ENCODE measurements around the gene SMIM21.

SMIM21 gene

DNA sequence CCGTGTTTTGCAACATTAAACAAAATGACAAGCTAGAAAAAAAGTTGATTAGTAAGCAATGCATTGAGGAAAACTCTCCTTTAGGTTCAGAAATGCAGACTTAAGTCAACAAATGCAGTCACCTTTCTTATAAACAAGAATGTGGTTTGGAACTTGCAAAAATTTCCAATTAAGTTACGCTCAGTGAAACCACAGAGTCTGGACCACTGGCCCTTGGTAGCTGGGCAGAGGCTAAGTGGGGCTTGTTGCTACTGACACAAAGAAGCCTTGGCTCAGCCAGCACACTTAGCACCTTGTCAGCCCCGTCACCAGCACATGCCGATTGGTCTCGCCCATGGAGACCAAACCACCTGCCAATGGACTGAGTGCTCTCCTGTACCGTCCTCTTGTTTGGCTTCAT, 53.0 kb downstream of the SMIM21 start:
- no peak for DNase-seq

DNA sequence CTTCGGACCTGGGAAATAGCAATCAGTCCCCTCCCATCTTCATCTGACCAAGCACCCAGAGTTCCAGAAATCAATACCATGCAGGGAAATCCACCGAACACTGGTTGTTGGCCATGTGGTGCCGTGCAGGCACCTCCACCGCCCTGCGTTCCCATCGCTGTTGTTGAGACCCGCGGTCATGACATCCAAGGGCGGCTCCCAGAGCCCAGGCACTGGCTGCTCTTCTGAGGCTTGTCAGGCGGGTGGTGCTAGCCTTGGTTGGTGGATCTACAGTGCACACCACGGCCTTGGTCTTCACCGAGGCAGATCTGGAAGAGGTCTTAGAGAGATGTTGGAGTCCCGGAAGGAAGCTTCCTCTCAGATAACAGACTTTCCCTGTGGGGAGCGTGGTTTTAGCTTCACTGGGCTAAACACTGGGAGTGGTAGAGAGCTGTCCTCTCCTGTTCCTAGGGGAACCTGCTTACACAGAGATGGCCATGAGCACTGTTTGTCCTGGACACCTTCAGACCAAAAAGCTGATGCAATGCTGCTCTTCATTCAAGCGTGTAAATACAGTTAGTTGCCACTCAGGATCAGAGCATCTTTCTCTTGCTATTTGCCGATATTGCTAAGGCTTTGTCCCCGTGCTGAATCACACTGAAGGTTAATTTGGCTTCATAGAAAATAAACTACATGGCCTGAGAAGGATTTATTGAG, 58.3 kb downstream of the SMIM21 start:
- no peak for DNase-seq

DNA sequence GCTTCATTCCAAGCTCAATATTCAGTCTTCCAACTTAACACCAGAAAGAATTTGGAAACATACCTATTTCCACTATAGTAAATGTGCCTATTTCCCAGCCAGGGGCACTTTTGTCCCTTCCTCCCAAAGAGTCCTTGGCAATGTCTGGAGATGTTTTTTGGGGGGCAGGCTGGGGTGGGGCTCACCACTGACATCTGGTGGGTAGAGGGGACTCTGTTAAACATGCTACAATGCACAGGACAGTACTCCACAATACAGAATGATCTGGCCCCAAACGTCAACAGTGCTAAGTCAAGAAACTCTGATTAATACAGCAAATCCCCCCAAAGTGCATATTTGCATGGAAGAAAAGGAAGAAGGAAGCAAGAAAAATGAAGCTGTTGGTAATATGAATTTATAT, 61.7 kb downstream of the SMIM21 start:
- DNase-seq: no peak

- no peak for DNase-seq
Measured at GRCh38 chr18:75365254-75365629, 62.3 kb downstream of the SMIM21 start.

GRCh38 chr18:75364512-75365253, 62.8 kb downstream of the SMIM21 start:
- DNase-seq: no peak

DNA sequence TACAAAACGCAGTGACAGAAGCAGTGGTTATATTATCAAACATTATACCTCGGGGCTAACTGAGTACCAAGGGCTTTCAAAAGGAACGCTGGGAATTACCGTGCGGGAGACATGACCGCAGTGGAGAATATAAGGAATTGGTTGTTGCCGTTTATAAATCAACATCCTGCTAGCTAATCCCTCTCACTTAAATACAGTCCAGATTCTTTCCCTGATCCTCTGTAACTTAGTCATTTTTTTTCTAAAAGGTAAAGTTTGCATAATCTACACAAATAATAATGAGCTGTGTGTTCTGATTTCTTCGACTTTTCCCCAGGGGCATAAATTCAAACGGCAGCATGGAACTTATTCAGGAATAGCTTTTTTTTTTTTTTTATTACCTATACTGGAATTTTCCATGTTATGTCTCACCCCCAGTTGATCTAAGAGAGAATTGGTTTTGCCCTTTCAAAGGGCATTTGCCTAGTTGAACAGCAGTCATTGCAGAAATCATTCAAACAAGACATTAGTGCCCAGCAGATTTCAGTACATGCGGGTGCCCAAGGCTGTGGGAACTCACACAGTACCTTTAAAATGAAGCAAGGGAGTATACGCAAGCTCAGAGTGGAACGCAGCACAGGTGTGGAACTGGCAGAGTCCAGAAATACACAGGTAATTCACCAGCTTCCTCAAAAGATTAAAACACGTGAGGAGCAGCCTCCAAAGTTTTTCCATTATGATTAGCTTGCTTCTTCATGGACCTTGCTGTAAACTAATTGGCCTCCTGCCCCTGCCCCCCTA, 63.9 kb downstream of the SMIM21 start:
- no peak for DNase-seq

DNA sequence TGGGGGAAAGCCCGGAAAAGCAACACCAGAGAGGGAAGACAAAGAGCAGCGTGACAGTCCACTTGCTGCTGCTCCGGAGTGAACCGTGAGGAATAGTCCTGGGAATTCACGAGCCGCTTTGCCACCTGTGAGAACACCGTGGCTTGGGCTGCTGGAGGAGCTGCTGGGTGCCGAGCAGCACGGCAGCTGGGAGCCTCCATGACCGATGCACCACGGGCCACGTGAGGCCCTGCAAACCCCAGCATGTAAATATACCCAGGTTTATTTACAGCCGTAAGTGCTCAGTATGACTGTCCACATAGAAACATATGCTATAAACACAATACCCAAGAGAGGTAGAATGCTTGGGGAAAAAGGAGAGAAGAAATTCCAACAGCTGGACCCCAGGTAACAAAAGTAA, 65.1 kb downstream of the SMIM21 start:
- DNase-seq: no peak

DNA sequence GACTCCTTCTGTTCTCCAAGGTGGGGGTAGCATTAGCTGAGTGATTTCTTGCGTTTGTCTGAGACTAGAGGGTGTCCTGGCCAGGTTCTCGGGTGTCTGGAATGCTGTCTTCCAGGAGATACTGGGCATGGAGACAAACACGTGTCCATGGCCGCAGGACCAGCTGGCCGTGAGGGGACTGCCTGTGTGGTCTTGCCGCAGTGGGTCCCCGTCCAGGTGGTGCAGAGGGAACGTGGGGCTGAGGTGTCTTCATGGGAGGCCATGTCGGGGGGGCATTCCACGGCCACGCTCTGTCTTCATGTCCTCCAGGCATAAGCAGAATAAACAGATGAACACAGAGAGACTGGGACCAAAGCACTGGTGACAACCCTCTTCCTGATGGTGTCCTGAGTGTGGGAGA, 66.6 kb downstream of the SMIM21 start:
- DNase-seq: no peak

- no peak for DNase-seq
Measured at GRCh38 chr18:75360215-75360614, 67.3 kb downstream of the SMIM21 start.
